ENCODE measurements around the gene PLXND1.
"Not testable (repeated sequence)": the region's sequence is repeated elsewhere in the genome, so short reads cannot be mapped to it uniquely, and the experiment has no call there.

Gene PLXND1

GRCh38 chr3:129525341-129525968 is 81.0 kb downstream of the PLXND1 start:
- peak; percentile 37 for DNase-seq

- DNase-seq: no peak
These were observed 82.4 kb downstream of the PLXND1 start for GRCh38 chr3:129524081-129524480.

- DNase-seq: no peak
These were observed 83.5 kb downstream of the PLXND1 start for GRCh38 chr3:129522953-129523352.

- no peak for DNase-seq
These were observed 84.9 kb downstream of the PLXND1 start for GRCh38 chr3:129521611-129522010.

GRCh38 chr3:129520960-129521359 is 85.5 kb downstream of the PLXND1 start:
- no peak for DNase-seq

- no peak for DNase-seq
These were observed 86.4 kb downstream of the PLXND1 start for GRCh38 chr3:129519896-129520715.

- no peak for DNase-seq
These were observed 87.0 kb downstream of the PLXND1 start for GRCh38 chr3:129519449-129519848.

- no peak for DNase-seq
These were observed 87.9 kb downstream of the PLXND1 start for GRCh38 chr3:129518581-129518980.

- no peak for DNase-seq
These were observed 88.4 kb downstream of the PLXND1 start for GRCh38 chr3:129518038-129518561.

- DNase-seq: no peak
These were observed 89.0 kb downstream of the PLXND1 start for GRCh38 chr3:129517516-129517915.

GRCh38 chr3:129515821-129516432 is 90.5 kb downstream of the PLXND1 start:
- not testable (repeated sequence) for DNase-seq

- DNase-seq: not testable (repeated sequence)
These were observed 91.2 kb downstream of the PLXND1 start for GRCh38 chr3:129515108-129515820.

GRCh38 chr3:129514563-129514962 is 91.9 kb downstream of the PLXND1 start:
- no peak for DNase-seq

- DNase-seq: no peak
These were observed 92.4 kb downstream of the PLXND1 start for GRCh38 chr3:129514110-129514509.

- DNase-seq: no peak
These were observed 92.8 kb downstream of the PLXND1 start for GRCh38 chr3:129513705-129514104.

GRCh38 chr3:129512595-129512994 is 93.9 kb downstream of the PLXND1 start:
- DNase-seq: no peak

- no peak for DNase-seq
These were observed 99.2 kb downstream of the PLXND1 start for GRCh38 chr3:129507181-129507831.

GRCh38 chr3:129506231-129506742 is 100.2 kb downstream of the PLXND1 start:
- DNase-seq: no peak

GRCh38 chr3:129505341-129505740 is 101.1 kb downstream of the PLXND1 start:
- no peak for DNase-seq
